ENCODE data around the gene GNAQ.

DNA sequence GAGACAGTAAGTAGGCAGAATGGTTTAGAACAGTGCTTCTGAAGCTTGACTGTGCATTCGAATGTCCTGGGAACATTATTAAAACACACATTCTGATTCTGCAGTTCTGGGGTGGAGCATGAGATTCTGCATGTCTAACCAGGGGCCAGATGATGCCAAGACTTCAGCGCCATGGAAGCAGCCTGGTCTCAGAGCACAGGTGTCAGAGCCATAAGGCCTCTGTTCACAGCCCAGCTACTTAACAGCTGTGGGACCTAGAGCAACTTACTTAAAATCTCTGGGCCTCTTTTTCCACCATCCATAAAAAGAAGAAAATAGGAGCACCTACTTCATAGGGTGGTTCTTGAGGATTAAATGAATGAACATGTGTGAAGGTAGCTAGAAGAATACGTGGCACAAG lies 84.0 kb downstream of the GNAQ start:
- no peak for TF ChIP-seq EZH2 (IDR thresholded peaks at IDR 0.05; ENCODE audit: borderline replicate concordance, low read length)
- TF ChIP-seq, protein P1, sequence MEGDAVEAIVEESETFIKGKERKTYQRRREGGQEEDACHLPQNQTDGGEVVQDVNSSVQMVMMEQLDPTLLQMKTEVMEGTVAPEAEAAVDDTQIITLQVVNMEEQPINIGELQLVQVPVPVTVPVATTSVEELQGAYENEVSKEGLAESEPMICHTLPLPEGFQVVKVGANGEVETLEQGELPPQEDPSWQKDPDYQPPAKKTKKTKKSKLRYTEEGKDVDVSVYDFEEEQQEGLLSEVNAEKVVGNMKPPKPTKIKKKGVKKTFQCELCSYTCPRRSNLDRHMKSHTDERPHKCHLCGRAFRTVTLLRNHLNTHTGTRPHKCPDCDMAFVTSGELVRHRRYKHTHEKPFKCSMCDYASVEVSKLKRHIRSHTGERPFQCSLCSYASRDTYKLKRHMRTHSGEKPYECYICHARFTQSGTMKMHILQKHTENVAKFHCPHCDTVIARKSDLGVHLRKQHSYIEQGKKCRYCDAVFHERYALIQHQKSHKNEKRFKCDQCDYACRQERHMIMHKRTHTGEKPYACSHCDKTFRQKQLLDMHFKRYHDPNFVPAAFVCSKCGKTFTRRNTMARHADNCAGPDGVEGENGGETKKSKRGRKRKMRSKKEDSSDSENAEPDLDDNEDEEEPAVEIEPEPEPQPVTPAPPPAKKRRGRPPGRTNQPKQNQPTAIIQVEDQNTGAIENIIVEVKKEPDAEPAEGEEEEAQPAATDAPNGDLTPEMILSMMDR (conservative IDR thresholded peaks at IDR 0.05 in 1 of 2, IDR thresholded peaks at IDR 0.05 in 1 of 2; ENCODE audit: extremely low read depth in 1 of 2, insufficient read depth in 1 of 2, low read depth in 1 of 2, low read length in 2 of 2): no peak
